ENCODE measurements around the gene CCDC85B. TPM values are rescaled to one million over a fixed set of nuclear protein-coding genes. Genes with fewer than 3 reads are reported as not detected.
A peak's percentile ranks its signal among the peaks of the same experiment; 100 is the strongest.
"Not testable (repeated sequence)": the region's sequence is repeated elsewhere in the genome, so short reads cannot be mapped to it uniquely, and the experiment has no call there.

The CCDC85B gene
- total RNA-seq, 1 donor from 2014 or later: 129 TPM

DNA sequence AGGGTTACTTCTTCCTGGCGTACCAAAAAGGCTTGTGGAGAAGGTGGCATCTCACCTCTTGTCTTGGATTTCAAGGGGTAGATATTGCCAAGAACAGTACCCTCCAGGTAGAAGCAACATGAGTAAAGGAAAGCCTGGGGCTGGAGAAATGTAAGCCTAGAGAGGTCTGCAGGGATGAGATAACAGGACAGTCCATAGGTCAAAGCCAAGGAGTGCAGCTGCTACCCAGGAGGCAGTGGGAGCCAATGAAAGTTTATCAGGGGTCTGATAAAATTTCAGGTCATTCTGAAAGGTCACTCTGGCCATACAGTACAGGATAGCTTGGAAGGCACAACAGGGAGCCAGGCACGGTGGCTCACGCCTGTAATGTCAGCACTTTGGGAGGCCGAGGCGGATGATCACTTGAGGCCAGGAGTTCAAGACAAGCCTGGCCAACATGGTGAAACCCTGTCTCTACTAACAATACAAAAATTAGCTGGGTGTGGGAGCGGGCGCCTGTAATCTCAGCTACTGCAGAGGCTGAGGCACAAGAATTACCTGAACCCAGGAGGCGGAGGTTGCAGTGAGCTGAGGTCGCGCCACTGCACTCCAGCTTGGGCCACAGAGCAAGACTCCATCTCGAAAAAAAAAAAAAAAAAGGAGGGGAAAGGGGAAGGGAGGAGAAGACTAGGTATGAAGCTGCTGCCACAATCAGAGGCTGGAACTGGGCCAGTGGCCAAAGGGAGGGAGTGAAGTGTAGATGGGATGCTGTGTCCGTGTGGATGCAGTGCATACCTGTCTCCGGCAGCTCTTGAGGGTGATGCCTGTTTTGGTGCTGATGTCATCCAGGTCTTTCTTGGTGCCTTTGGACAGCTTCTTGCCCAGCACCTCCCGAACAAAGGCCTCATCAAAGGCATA, 3.4 kb upstream of the CCDC85B start:
- DNase-seq (ENCODE audit: low read depth, low spot score): no peak

DNA sequence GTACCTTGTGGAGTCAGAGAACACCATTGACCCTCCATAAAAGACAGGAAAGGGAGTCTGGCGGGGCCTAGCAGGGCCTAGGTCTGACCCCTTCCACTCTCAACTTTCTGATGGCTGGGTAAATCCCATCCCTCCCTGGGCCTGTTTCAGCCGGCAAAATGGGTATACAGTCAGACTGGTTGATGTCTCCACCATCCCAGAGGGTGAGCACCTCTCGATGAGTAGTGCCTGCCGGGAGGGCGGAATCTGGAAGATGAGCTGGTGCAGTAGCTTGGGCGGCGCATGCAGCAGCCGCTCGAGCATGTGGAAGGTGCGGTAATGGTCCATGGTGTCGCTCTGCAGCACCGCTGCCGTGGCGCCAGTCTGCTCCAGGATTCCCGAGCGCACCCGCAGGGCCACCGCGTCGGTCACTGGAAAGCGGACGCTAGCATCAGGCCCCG, 2.7 kb upstream of the CCDC85B start:
- DNase-seq (ENCODE audit: low read depth, low spot score): no peak

DNA sequence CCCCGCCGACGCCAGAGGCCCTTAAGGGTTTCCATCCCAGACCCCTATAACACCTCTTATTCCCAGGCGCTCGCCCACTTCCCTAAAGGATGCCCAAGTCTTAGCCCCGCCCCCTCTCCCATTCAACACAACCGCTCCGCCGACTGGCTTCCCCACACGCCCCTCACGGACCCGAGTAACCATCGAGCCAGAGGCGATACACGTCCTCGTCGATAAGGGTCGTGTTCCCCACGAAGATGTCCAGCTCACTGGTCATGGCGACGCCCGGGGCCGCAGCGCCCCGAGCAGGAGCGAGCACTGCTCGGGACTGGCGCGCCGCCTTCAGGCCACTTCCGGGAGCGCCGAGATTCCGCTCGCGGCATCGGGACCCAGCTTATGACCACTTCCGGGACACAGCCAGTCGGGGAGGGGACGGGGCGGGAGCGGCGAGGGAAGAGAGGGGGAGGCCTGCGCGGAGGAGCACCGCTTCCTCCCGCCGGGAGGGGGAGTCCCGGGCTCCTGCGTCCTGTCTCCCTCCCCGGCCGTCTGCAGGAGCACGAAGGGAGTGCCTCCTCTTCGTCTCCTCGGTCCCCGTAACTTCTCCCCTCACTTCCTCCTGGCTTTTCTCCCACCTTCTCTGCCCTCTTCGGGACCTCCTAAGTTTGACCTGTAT, 2.2 kb upstream of the CCDC85B start, which contains the start of gene FIBP:
Gene FIBP (minus strand): TSS at position 309 of the 652 bp plus-strand sequence. CDS start 53 bp downstream, at position 256.
- peak; percentile 91 for DNase-seq (ENCODE audit: low read depth, low spot score)

DNA sequence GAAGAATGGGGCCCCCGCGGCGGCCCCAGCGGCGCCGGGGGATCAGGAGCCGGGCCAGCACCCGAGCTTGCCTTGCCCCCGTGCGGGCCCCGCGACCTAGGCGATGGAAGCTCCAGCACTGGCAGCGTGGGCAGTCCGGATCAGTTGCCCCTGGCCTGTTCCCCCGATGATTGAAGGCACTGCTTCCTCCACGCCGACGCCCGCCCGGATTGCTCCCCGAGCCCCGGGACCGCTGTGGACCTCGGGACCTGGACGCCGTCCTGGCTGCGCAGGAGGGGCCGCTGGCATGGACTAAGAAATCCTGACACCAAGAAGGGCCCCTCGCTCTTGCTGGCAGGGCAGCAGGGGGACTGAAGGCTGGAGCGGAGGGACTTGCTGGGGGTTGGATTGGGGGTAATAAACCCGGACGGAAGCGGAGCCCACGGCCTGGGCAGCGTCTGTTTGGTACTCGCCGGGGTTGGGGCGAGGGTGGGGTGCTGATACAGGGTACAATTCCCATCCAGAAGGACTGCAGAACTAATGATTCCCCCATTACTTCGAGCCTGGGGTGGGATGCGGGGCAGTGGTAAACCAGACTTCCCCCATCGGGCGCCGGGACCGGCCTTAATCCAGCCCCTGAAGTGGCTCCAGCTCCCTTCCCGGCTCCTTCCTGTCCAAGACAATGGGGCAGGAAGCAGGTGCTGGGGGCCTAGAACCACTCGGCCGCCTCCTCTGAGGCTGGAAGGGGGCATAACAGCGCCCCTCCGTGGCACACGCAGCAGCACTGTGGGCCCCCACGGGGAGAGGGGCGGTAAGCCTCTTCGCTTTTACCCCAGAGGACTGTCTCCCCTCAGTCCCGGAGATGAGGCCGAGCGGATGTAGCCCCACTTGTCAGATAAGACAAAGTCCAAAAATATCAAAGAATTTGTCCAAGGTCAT, 1.0 kb downstream of the CCDC85B start:
- peak; percentile 76 for DNase-seq (ENCODE audit: low read depth, low spot score)

DNA sequence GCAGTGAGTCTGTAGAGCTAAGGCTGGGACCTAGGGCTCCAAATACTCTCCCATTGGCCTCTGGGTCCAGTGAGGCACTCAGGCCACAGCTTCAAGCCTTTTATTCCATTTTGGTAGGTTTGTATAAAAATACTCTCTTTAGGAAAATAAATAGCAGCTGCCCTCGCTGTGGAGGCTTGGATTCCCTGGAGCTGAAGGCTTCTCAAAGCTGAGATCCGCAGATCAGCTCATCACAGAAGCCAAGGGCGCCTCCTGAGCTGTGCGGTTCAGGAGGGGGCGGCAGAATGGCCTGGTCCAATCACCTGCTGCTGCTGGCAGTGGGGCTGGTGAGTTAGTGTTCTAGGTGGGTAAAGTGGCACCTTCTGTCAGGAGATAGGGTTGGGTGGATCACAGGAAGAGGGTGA, 1.7 kb downstream of the CCDC85B start:
- not testable (repeated sequence) for DNase-seq (ENCODE audit: low read depth, low spot score)

DNA sequence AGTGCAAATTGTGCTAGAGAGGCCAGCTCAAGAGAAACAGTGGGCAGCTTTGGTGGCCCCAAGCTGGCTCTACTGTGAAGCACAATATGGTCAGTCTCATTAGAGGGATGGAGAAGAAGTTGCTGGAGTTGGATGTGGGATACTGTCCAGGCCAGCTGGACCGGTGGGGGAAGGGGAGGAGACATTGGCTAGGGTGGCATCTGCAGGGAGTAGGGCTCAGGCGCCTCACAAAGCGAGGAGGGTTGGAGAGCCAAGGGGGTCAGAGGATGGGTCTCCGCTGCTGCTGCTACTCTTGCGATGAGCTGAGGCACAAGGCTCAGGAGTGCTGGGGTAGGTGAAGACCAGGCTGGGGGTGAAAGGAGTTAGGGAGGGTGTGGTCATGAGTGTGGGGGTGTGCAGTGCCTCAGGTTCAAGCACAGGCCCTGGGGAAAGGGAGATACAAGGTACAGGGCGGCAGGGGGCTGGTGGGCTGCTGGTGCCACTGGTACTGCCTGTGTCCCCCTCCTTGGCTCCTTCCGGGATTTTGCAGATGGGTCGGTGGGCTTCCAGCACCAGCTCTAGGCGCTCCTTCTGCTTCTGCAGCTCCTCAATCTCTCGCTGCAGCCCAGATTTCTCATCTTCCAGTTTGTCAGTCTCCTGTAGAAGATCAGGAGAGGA, 2.3 kb downstream of the CCDC85B start:
- no peak for DNase-seq (ENCODE audit: low read depth, low spot score)

DNA sequence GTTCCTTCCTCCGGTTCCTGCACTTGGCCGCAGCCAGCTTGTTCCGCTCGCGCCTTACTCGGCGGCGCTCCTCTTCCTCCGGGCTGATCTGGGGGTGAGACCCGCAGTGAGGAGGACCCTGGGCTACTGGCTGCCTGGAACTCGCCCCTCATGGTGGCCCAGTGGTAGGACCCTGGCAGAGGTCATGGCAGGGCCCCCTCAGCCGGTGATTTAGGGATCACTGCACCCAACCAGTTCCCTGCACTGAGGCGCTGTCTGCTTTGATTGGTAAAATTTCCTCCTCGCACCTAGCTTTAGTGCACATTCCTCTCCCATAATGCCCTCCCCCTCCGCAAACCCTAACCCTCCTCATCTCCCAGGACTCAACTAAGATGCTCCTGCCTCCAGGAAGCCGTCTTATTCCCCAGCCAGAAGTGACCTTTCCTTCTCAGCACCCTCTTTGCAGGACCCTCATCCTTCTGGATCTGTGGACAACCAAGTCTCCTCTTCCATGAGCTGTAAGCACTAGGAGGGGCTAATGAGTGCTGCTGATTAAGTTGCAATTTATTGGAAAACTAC, 3.6 kb downstream of the CCDC85B start:
- DNase-seq (ENCODE audit: low read depth, low spot score): no peak

DNA sequence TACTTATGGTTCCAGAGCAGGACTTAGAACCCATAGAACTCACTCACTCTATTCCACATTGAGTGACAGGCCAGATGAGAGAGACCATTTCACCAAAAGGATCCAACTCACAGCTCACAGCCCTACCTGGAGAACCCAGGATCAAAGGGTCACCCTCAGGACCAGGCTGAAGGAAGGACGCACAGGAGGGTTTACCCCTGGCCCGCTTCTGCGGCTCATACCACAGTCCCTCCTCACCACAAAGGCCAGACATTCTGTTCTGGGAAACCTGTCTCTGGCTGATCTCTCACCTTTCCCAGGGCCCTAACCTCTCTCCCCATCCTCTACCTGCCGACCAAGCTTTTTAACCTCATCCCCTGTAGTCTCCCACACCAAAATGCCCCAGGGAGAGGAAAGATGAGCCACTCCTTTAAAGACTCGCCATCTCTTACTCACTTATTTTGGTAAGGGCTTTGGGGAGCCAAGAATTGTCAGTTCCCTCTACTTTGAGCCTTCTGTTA, 5.1 kb downstream of the CCDC85B start:
- DNase-seq (ENCODE audit: low read depth, low spot score): no peak

DNA sequence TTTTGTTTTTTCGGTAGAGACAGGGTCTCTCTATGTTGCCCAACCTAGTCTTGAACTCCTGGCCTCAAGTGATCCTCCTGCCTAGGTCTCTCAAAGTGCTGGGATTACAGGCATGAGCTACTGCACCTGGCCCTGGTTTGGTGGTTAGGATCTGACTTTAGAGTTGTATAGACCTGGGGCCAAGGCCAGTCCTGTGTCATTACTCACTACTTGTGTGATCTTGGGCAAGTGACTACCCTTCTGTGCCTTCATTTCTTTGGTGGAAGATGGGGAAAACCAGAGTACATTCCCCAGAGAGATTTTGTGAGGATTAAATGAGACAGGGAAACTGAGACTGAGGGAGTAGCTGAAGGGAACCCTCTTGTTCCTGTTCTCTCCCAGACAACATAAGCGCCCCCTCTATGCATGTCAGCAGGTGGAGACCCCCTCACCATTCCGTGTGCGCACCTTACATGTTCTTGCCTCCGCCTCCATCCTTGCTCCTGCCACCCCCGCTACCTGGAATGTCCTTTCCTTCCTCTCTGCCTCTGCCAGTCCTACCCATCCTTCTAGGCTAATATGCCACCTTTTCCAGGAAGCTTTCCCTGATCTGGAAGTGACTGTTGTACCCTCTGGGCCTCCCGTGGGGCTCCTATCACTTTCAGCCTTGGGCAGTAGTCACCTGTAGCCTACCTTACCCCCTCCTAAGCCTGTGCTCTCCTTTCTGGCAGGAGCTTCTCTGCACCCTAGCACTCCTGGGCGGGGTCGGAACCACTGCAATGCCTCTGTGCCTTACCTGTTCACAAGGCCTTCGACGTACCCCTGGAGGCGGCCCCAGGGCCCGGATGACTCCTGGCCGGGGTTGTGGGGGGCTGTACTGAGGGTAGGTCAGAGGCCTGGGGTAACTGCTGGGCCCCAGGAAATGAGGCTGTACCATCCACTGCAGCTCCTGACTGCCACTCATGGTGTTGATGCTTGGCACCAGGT, 5.8 kb downstream of the CCDC85B start:
- DNase-seq (ENCODE audit: low read depth, low spot score): no peak

DNA sequence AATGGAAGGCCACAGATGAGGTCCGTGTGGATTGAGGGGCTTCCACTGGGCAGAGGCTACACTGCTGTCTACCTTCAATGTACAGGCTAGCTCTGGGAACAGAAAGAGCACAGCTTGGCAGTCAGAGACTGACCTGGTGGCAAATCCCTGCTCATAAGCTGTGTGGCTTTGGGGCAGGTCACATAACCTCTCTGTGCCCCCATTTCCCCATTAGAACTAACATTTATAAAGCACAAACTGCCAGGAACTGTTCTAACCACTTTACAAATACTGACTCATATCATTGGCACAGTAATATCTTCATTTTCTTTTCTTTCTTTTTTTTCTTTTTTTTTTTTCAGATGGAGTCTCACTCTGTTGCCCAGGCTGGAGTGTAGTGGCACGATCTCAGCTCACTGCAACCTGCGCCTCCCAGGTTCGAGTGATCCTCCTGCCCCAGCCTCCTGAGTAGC, 6.6 kb downstream of the CCDC85B start:
- no peak for DNase-seq (ENCODE audit: low read depth, low spot score)

DNA sequence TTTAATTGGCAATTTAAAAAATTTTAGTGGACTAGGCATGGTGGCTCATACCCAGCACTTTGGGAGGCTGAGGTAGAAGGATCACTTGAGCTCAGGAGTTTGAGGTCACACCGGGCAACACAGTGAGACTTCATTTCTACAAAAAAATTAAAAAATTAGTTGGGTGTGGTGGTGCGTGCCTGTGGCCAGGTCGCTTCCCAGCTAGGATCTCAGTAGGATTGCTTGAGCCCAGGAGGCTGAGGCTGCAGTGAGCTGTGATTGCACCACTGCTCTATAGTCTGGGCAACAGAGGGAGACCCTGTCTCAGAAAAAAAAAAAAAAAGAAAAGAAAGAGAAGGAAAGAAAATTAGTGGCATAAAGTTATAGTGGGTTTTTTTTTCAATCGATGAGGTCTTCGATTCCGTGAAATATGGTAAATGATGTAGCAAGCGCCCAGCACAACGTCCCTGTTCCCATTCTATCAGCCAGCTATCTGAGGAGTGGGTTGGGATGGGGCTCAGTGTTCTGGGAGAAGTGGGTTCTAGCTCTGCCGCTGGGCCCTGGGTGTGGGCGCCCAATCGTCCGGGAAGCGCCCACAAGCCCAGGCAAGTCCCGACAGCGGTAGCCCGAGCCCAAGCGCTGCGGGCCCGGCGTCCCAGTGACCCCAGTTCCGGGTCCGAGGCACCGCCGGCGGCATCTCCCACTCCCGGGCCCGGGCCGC, 8.3 kb downstream of the CCDC85B start:
- DNase-seq (ENCODE audit: low read depth, low spot score): no peak

DNA sequence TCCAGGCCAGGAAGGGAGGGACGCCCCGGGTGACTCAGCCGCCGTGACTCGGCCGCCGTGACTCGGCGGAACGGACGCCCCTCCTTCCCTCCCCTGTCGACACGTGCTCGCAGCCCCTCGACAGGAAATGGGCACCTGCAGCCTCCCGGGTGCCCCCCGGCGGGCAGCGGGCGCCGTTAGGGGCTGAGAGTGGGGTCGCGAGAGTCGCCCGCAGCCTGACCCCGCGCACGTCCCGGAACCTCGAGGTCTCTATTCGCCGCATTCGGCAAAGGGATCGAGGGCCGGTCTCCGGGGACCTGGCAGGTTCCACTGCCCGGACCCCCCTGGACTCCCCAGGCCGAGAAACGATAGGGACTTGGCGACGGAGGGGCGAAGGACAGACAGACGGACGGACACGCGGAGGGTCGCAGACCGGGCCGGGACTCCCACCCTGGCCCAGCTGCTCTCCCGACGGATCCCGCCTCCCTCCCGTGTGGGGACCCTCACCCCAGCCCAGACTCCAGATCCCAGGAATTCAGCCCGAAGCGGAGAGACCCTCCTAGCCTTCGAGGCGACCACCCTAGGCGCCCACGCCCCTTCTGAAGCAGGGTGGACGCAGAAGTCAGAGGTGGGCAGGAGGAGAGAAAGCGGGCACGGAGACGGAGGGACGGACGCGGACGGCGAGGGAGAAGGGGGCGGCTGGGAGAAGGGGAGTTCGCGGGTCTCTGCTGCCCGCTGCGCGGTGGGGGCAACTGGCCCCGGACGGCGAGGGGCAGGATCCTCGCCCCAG, 9.1 kb downstream of the CCDC85B start:
- no peak for DNase-seq (ENCODE audit: low read depth, low spot score)

DNA sequence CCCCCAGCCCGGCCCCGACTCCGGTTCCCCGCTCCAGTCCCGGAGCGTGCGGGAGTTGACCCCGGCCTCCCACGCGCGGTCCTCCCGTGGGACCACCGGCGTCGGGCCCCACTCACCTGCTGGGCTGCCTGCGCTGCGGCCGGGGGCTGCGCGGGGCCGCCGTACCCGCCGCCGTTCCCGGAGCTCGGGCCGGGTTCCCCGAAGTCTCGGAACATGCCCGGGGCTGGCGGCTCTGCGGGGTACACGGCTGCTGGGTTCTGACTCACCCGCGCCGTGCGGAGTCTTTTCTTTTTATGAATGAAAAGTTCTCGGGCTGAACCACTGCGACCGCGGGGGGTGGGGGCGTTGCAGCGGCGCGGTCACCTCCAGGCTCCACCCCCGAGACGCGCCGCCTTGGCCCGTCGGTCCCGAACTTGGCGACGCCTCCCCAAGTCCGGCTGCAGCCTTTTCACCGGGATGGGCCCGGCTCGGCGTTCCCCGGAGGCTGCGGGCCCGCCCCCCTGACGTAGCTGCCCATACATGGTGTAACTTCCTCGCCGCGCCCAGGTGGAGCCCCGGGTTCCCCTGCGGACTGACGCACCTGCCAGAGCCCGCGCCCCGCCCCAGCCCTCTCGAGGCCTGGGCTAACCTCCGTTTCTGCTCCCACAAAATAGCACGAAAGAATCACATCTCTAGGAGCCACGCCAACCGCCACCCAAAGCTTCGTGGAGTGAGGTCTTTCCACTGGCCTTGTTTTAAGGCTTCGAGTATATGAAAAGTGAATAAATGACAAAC, 9.8 kb downstream of the CCDC85B start, which contains the start of gene FOSL1:
Gene FOSL1 (minus strand): TSS at position 264 of the 774 bp plus-strand sequence. CDS start 49 bp downstream, at position 215.
- peak; percentile 84 for DNase-seq (ENCODE audit: low read depth, low spot score)

DNA sequence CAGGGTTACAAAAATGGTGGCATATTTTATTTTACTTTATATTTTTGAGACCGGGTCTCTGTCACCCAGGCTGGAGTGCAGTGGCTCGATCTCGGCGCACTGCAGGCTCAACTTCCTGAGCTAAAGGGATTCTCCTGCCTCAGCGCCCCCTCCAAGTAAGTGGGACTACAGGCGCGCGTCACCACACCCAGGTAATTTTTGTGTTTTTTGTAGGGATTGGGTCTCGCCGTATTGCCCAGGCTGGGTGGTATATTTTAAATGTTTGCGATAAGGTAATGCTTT, 10.4 kb downstream of the CCDC85B start:
- DNase-seq (ENCODE audit: low read depth, low spot score): no peak

DNA sequence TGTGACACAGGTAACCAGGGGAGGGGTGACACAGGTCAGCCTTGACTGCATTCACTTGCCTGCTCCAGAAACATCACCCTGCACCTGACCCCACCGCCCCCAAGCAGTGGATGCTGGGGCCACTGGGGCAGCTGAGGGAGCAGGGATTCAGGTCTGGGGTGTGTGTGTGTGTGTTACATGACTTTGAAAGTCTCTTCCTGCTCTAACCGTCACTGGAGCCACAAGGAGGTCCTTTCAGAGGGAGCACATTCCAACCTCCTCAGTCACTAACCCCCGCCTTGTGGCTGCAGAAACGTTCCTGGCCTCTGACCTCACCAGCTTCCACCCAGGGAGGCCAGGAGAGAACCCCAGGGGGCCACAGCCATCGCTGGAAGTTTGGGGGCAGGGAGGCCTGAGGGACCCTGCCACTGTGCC, 12.6 kb downstream of the CCDC85B start:
- no peak for DNase-seq (ENCODE audit: low read depth, low spot score)

DNA sequence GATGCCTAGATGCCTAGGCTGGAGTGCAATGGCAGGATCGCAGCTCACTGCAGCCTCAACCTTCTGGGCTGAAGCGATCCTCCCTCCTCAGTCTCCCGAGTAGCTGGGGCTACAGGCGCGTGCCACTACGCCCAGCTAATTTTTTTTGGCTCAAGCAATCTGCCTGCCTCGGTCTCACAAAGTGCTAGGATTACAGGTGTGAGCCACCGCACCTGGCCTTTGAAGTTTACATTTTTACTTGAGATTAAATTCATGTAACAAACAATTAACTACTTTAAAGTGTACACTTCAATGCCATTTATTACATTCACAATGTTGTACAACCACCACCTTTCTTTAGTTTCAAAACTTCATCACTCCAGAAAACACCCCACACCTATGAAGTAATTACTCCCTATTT, 13.2 kb downstream of the CCDC85B start:
- no peak for DNase-seq (ENCODE audit: low read depth, low spot score)

DNA sequence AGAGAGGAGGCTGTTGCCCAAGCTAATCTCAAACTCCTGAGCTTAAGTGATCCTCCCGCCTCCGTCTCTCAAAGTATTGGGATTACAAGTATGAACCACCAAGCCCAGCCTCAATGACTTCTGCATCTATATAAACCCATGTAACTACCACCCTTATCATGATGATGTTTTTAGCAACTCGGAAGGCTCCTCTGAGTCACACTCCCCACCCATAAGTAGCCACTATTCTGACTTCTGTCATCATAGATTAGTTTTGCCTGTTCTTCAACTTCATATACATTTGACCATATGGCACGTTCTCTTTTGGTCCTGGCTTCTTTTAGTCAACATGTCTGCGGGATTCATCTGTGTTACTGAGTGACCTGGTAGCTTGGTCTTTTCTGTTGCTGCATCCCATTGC, 16.1 kb downstream of the CCDC85B start:
- no peak for DNase-seq (ENCODE audit: low read depth, low spot score)

All from pulmonary artery endothelial cell (primary cell).